NK-92 (cell line): ENCODE results near the gene MX1.

Experiments used
- DNase-seq: peaks from one replicate; lab custom pipeline; 2025; ENCODE audit not compliant: unreplicated experiment; lab: John Stamatoyannopoulos, UW

Gene MX1

GRCh38 chr21:41459884-41460534 lies 34.0 kb downstream of the MX1 start:
- DNase-seq: no peak

- no peak for DNase-seq
Measured at GRCh38 chr21:41460578-41461527, 34.8 kb downstream of the MX1 start.

GRCh38 chr21:41465176-41465781 lies 39.2 kb downstream of the MX1 start:
- no peak for DNase-seq

- no peak for DNase-seq
Measured at GRCh38 chr21:41466024-41466820, 40.2 kb downstream of the MX1 start.

GRCh38 chr21:41470054-41470453 lies 44.0 kb downstream of the MX1 start:
- DNase-seq: no peak

GRCh38 chr21:41472753-41473548 lies 46.9 kb downstream of the MX1 start:
- no peak for DNase-seq

GRCh38 chr21:41475714-41476420 lies 49.8 kb downstream of the MX1 start:
- DNase-seq: no peak

- no peak for DNase-seq
Measured at GRCh38 chr21:41477641-41478318, 51.7 kb downstream of the MX1 start.

- no peak for DNase-seq
Measured at GRCh38 chr21:41478319-41479177, 52.5 kb downstream of the MX1 start.

GRCh38 chr21:41479686-41480085 lies 53.6 kb downstream of the MX1 start:
- DNase-seq: no peak

- DNase-seq: no peak
Measured at GRCh38 chr21:41480086-41480690, 54.1 kb downstream of the MX1 start.

GRCh38 chr21:41481191-41481590 lies 55.2 kb downstream of the MX1 start:
- DNase-seq: no peak

- DNase-seq: no peak
Measured at GRCh38 chr21:41482301-41482700, 56.3 kb downstream of the MX1 start.

GRCh38 chr21:41482980-41483379 lies 56.9 kb downstream of the MX1 start:
- no peak for DNase-seq

- no peak for DNase-seq
Measured at GRCh38 chr21:41483415-41483814, 57.4 kb downstream of the MX1 start.

GRCh38 chr21:41483973-41484372 lies 57.9 kb downstream of the MX1 start:
- DNase-seq: no peak

- no peak for DNase-seq
Measured at GRCh38 chr21:41487082-41487481, 61.0 kb downstream of the MX1 start.

GRCh38 chr21:41488080-41488479 lies 62.0 kb downstream of the MX1 start:
- DNase-seq: no peak
